HCT116 (cell line): ENCODE data around the gene MAP3K2. TPM values are rescaled to one million over a fixed set of nuclear protein-coding genes. Genes with fewer than 3 reads are reported as not detected.

Source experiments
- ATAC-seq: fragments of 200-7000 bp; cut with Tn5 transposase; 2 replicates; pipeline ENCODE4 v1.9.1; 2020; ENCODE audit warnings: mild to moderate bottlenecking, moderate library complexity
- BruUV-seq: library from RNA; stranded (reverse); fragments of 400-500 nt; replicated peaks from 2 replicates; lab custom pipeline; 2021; lab: Mats Ljungman, UMichigan
- CTCF ChIA-PET: fragments of 300-600 bp; sonication (Branson Sonifier 250); formaldehyde crosslinking; loops from one replicate; lab custom pipeline; 2021; ENCODE audit warnings: antibody characterized with exemption; lab: Charles Lee
- POLR2A ChIA-PET: fragments of 300-600, 350-600 bp; sonication (Branson Sonifier 250); formaldehyde crosslinking; loops from one replicate; lab custom pipeline; 2021; ENCODE audit warnings: antibody characterized with exemption; lab: Charles Lee
- RAD21 ChIA-PET, 2 experiments: fragments of 300-600 bp; sonication (Branson Sonifier 250); formaldehyde crosslinking; loops; one replicate each; lab custom pipeline; 2023; ENCODE audit warnings: low total read pairs in 2 of 2; ENCODE audit not compliant: uncharacterized antibody in 2 of 2, unreplicated experiment in 2 of 2, low non-redundant PET in 1 of 2; lab: Charles Lee
- DNase-seq: peaks from one replicate; pipeline ENCODE4 v3.0.0-alpha.2; 2010; ENCODE audit warnings: low read depth, low spot score
- H2AFZ ChIP-seq: fragments of 200-600 bp; shearing (Covaris generic), sonication (generic); 2 replicates; pipeline ENCODE4 v1.6.1; 2017; ENCODE audit warnings: low read depth, mixed run types, mixed read lengths, antibody characterized with exemption, low read length; ENCODE audit not compliant: poor library complexity, severe bottlenecking
- H3K27ac ChIP-seq: 2 replicates; pipeline ENCODE4 v1.5.1; 2012; ENCODE audit warnings: low read depth, low read length
- H3K27me3 ChIP-seq: fragments of 200-600 bp; sonication (generic); 2 replicates; pipeline ENCODE4 v1.6.1; 2016; ENCODE audit warnings: mixed run types, low read length, mixed read lengths; ENCODE audit not compliant: insufficient read depth
- H3K36me3 ChIP-seq, 2 experiments: fragments of 200-500 bp in 1 of 2; fragments of 200-600 bp in 1 of 2; sonication (Bioruptor generic) in 1 of 2; sonication (generic) in 1 of 2; 2 replicates each; pipeline versions ENCODE4 v1.5.1 to v1.6.1; 2014 to 2016; ENCODE audit warnings: low read length in 2 of 2, inconsistent platforms in 1 of 2, mixed read lengths in 1 of 2, mixed run types in 1 of 2; ENCODE audit not compliant: insufficient read depth in 2 of 2, control insufficient read depth in 1 of 2
- H3K4me1 ChIP-seq, 2 experiments: fragments of 200-600 bp in 1 of 2; sonication (generic) in 1 of 2; 2 replicates each; pipeline versions ENCODE4 v1.5.1 to v1.6.1; 2012 to 2017; ENCODE audit warnings: low read length in 2 of 2, inconsistent platforms in 1 of 2, mild to moderate bottlenecking in 1 of 2, mixed read lengths in 1 of 2, mixed run types in 1 of 2, moderate library complexity in 1 of 2; ENCODE audit not compliant: insufficient read depth in 2 of 2, control insufficient read depth in 1 of 2
- H3K4me2 ChIP-seq: fragments of 200-600 bp; sonication (generic); 2 replicates; pipeline ENCODE4 v1.6.1; 2017; ENCODE audit warnings: mixed run types, low read length, mixed read lengths
- H3K4me3 ChIP-seq, 2 experiments: fragments of 200-600 bp in 1 of 2; sonication (generic) in 1 of 2; replicated peaks in 1 of 2; 2 replicates each; pipeline ENCODE4 v1.5.1; 2011 to 2016; ENCODE audit warnings: low read length in 2 of 2, control low read depth in 1 of 2, low read depth in 1 of 2, mild to moderate bottlenecking in 1 of 2, mixed read lengths in 1 of 2, mixed run types in 1 of 2
- H3K79me2 ChIP-seq: fragments of 200-600 bp; sonication (generic); 2 replicates; pipeline ENCODE4 v1.6.1; 2017; ENCODE audit warnings: mild to moderate bottlenecking, mixed run types, low read length, moderate library complexity, mixed read lengths; ENCODE audit not compliant: insufficient read depth
- H3K9ac ChIP-seq: fragments of 200-600 bp; sonication (generic); 2 replicates; pipeline ENCODE4 v1.6.1; 2016; ENCODE audit warnings: low read length, mixed read lengths
- H3K9me2 ChIP-seq: fragments of 200-600 bp; sonication (generic), shearing (Covaris generic); 2 replicates; pipeline ENCODE4 v1.6.1; 2017; ENCODE audit warnings: mixed run types, mild to moderate bottlenecking, moderate library complexity; ENCODE audit not compliant: insufficient read depth
- H3K9me3 ChIP-seq, 2 experiments: fragments of 200-500 bp in 1 of 2; fragments of 200-600 bp in 1 of 2; sonication (Bioruptor generic) in 1 of 2; sonication (generic) in 1 of 2; 2 replicates each; pipeline ENCODE4 v1.6.1; 2014 to 2017; ENCODE audit warnings: low read length in 2 of 2, mixed read lengths in 2 of 2, inconsistent platforms in 1 of 2, low read depth in 1 of 2, mild to moderate bottlenecking in 1 of 2, mixed run types in 1 of 2, moderate library complexity in 1 of 2; ENCODE audit not compliant: control insufficient read depth in 1 of 2, insufficient read depth in 1 of 2
- H4K20me1 ChIP-seq: fragments of 200-600 bp; sonication (generic), shearing (Covaris generic); 2 replicates; pipeline ENCODE4 v1.6.1; 2017; ENCODE audit warnings: mixed run types, mild to moderate bottlenecking, moderate library complexity; ENCODE audit not compliant: insufficient read depth
- CBX3 ChIP-seq: IDR thresholded peaks from 2 replicates; pipeline ENCODE4 v1.6.1; 2012; ENCODE audit warnings: low read depth
- CEBPB ChIP-seq: IDR thresholded peaks from 2 replicates; pipeline ENCODE4 v1.6.1; 2012; ENCODE audit warnings: low read depth
- ELF1 ChIP-seq: IDR thresholded peaks from 2 replicates; pipeline ENCODE4 v1.6.1; 2012; ENCODE audit warnings: low read depth, borderline replicate concordance
- FOSL1 ChIP-seq: IDR thresholded peaks from 2 replicates; pipeline ENCODE4 v1.6.1; 2012; ENCODE audit warnings: low read depth
- POLR2A ChIP-seq: IDR thresholded peaks from 2 replicates; pipeline ENCODE4 v1.7.0; 2011; ENCODE audit warnings: borderline replicate concordance; ENCODE audit not compliant: insufficient read depth, insufficient read length; ENCODE audit errors: extremely low read depth
- POLR2AphosphoS5 ChIP-seq: IDR thresholded peaks from 2 replicates; pipeline ENCODE4 v1.6.1; 2011; ENCODE audit warnings: mild to moderate bottlenecking, low read depth, low read length, moderate library complexity
- RAD21 ChIP-seq: IDR thresholded peaks from 2 replicates; pipeline ENCODE4 v1.6.1; 2012; ENCODE audit warnings: low read depth, mild to moderate bottlenecking
- SP1 ChIP-seq: IDR thresholded peaks from 2 replicates; pipeline ENCODE4 v1.6.1; 2012; ENCODE audit warnings: low read depth
- SRF ChIP-seq: IDR thresholded peaks from 2 replicates; pipeline ENCODE4 v1.6.1; 2012; ENCODE audit warnings: low read depth
- TCF7L2 ChIP-seq: IDR thresholded peaks from 2 replicates; pipeline ENCODE4 v1.7.0; 2011; ENCODE audit warnings: borderline replicate concordance, inconsistent platforms; ENCODE audit not compliant: insufficient read depth, insufficient read length; ENCODE audit errors: extremely low read depth
- YY1 ChIP-seq: IDR thresholded peaks from 2 replicates; pipeline ENCODE4 v1.6.1; 2011; ENCODE audit warnings: low read length, low read depth, moderate library complexity, mild to moderate bottlenecking; ENCODE audit not compliant: insufficient replicate concordance; ENCODE audit errors: extremely low read depth
- ZNF274 ChIP-seq: fragments of 200-500 bp; sonication (Bioruptor generic); IDR thresholded peaks from 2 replicates; pipeline ENCODE4 v1.6.1; 2014; ENCODE audit warnings: mild to moderate bottlenecking, low read depth, low read length, inconsistent platforms
- intact Hi-C: fragments of 100-400 bp; cut with micrococcal nuclease; formaldehyde crosslinking; loops from 2 replicates; pipeline ENCODE4 v1.10.0; 2022
- total RNA-seq: library from RNA; stranded (reverse); gene quantifications from one replicate; pipeline ENCODE4 v1.2.1, GENCODE V29; 2021; ENCODE audit not compliant: unreplicated experiment
- TF ChIP-seq, protein P1 (sequence below): IDR thresholded peaks from 2 replicates; pipeline ENCODE4 v1.6.1; 2011; ENCODE audit warnings: mild to moderate bottlenecking, low read length, moderate library complexity; ENCODE audit not compliant: insufficient replicate concordance; ENCODE audit errors: extremely low read depth
- TF ChIP-seq, protein P2 (sequence below): IDR thresholded peaks from 2 replicates; pipeline ENCODE4 v1.6.1; 2012; ENCODE audit warnings: low read depth
- TF ChIP-seq, protein P3 (sequence below): IDR thresholded peaks from 2 replicates; pipeline ENCODE4 v1.6.1; 2012
- TF ChIP-seq, protein P4 (sequence below), 3 experiments: fragments of 200-600 bp in 1 of 3; sonication (generic) in 1 of 3; IDR thresholded peaks in 2 of 3; conservative IDR thresholded peaks in 1 of 3; 2 replicates each; pipeline ENCODE4 v1.5.1; 2012 to 2017; ENCODE audit warnings: low read depth in 2 of 3, low read length in 2 of 3, antibody characterized with exemption in 1 of 3, borderline replicate concordance in 1 of 3, control low read depth in 1 of 3, mild to moderate bottlenecking in 1 of 3, mixed read lengths in 1 of 3, mixed run types in 1 of 3, moderate library complexity in 1 of 3; ENCODE audit not compliant: insufficient read depth in 1 of 3

Gene MAP3K2
- total RNA-seq, 1 experiment from 2014 or later = 44.5 TPM

DNA sequence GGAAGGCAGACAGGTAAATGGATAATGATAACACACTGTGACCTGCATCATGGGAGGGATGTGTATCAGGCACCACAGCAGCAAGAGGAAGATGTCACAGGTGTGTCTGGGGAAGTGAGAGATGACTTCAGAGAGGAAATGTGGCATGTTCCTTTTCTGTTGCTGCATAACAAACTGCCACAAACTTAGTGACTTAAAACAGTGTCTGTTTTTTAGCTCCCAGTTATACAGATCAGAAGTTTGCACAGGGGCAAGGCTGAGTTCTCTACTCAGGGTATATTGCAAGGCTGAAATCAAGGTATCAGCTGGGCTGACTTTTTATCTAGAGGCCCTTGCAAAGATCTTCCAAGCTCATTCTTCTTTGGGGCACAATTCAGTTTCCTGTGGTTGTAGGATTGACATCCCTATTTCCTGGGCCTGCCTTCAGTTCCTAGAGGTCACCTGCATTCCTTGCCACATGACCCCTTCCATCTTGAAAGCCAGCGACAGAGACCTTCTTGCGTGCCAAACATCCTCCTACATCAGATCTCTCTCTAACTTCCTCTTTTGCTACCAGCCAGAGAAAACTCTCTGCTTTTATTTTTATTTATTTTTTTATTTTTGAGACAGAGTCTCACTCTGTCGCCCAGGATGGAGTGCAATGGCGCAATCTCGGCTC lies 2.1 kb upstream of the MAP3K2 start:
- no peaks in the 10 kb centered on the region for H3K9me3 ChIP-seq
- H3K79me2 ChIP-seq = peaks cover 22% of the 10 kb centered on the region
- H3K36me3 ChIP-seq = no peaks in the 10 kb centered on the region
- no peak overlapping the region for H3K4me3 ChIP-seq
- H3K9ac ChIP-seq = no peak overlapping the region
- H3K4me1 ChIP-seq = peaks cover 14 to 23% of the 10 kb centered on the region in 2 experiments
- CTCF ChIA-PET = no interaction called here
- H3K9me2 ChIP-seq = no peaks in the 10 kb centered on the region
- H2AFZ ChIP-seq = no peak overlapping the region
- RAD21 ChIA-PET = no interaction called here
- DNase-seq (no peak), ATAC-seq (no peak)
- intact Hi-C loops = loop anchor here (5.0 kb wide), 1 partner anchor 328 kb away; no protein-coding TSS in a partner anchor
- POLR2A ChIA-PET = no interaction called here
- no peak overlapping the region for H3K4me2 ChIP-seq
- H3K27ac ChIP-seq = no peak overlapping the region
- no peaks in the 10 kb centered on the region for H3K27me3 ChIP-seq
- no TSS peak for BruUV-seq
- H4K20me1 ChIP-seq = no peaks in the 10 kb centered on the region
- no peak for TF ChIP-seq FOSL1
- TF ChIP-seq POLR2A = no peak
- TF ChIP-seq SRF = no peak
- TF ChIP-seq, protein P1, sequence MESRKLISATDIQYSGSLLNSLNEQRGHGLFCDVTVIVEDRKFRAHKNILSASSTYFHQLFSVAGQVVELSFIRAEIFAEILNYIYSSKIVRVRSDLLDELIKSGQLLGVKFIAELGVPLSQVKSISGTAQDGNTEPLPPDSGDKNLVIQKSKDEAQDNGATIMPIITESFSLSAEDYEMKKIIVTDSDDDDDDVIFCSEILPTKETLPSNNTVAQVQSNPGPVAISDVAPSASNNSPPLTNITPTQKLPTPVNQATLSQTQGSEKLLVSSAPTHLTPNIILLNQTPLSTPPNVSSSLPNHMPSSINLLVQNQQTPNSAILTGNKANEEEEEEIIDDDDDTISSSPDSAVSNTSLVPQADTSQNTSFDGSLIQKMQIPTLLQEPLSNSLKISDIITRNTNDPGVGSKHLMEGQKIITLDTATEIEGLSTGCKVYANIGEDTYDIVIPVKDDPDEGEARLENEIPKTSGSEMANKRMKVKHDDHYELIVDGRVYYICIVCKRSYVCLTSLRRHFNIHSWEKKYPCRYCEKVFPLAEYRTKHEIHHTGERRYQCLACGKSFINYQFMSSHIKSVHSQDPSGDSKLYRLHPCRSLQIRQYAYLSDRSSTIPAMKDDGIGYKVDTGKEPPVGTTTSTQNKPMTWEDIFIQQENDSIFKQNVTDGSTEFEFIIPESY = no peak
- TF ChIP-seq CBX3 = no peak
- TF ChIP-seq YY1 = no peak
- no peak for TF ChIP-seq ZNF274
- TF ChIP-seq, protein P2, sequence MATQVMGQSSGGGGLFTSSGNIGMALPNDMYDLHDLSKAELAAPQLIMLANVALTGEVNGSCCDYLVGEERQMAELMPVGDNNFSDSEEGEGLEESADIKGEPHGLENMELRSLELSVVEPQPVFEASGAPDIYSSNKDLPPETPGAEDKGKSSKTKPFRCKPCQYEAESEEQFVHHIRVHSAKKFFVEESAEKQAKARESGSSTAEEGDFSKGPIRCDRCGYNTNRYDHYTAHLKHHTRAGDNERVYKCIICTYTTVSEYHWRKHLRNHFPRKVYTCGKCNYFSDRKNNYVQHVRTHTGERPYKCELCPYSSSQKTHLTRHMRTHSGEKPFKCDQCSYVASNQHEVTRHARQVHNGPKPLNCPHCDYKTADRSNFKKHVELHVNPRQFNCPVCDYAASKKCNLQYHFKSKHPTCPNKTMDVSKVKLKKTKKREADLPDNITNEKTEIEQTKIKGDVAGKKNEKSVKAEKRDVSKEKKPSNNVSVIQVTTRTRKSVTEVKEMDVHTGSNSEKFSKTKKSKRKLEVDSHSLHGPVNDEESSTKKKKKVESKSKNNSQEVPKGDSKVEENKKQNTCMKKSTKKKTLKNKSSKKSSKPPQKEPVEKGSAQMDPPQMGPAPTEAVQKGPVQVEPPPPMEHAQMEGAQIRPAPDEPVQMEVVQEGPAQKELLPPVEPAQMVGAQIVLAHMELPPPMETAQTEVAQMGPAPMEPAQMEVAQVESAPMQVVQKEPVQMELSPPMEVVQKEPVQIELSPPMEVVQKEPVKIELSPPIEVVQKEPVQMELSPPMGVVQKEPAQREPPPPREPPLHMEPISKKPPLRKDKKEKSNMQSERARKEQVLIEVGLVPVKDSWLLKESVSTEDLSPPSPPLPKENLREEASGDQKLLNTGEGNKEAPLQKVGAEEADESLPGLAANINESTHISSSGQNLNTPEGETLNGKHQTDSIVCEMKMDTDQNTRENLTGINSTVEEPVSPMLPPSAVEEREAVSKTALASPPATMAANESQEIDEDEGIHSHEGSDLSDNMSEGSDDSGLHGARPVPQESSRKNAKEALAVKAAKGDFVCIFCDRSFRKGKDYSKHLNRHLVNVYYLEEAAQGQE = no peak
- TF ChIP-seq RAD21 = no peak
- no peak for TF ChIP-seq SP1
- TF ChIP-seq TCF7L2 = no peak
- TF ChIP-seq, protein P3, sequence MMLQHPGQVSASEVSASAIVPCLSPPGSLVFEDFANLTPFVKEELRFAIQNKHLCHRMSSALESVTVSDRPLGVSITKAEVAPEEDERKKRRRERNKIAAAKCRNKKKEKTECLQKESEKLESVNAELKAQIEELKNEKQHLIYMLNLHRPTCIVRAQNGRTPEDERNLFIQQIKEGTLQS = no peak
- no peak for TF ChIP-seq POLR2AphosphoS5
- TF ChIP-seq CEBPB = no peak
- TF ChIP-seq ELF1 = no peak
- TF ChIP-seq, protein P4, sequence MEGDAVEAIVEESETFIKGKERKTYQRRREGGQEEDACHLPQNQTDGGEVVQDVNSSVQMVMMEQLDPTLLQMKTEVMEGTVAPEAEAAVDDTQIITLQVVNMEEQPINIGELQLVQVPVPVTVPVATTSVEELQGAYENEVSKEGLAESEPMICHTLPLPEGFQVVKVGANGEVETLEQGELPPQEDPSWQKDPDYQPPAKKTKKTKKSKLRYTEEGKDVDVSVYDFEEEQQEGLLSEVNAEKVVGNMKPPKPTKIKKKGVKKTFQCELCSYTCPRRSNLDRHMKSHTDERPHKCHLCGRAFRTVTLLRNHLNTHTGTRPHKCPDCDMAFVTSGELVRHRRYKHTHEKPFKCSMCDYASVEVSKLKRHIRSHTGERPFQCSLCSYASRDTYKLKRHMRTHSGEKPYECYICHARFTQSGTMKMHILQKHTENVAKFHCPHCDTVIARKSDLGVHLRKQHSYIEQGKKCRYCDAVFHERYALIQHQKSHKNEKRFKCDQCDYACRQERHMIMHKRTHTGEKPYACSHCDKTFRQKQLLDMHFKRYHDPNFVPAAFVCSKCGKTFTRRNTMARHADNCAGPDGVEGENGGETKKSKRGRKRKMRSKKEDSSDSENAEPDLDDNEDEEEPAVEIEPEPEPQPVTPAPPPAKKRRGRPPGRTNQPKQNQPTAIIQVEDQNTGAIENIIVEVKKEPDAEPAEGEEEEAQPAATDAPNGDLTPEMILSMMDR (IDR thresholded peaks at IDR 0.05 in 2 of 3, conservative IDR thresholded peaks at IDR 0.05 in 1 of 3; ENCODE audit: borderline replicate concordance in 1 of 3, insufficient read depth in 1 of 3, low read depth in 2 of 3, low read length in 2 of 3) = no peak
- TF ChIP-seq, all 23 proteins: peak for 0
